Activated gamma-delta T cell treated with Interleukin-2 at 50 U/mL for 16 hours (primary cell): ENCODE data around the gene GPR171.
"Not testable (repeated sequence)": the region's sequence is repeated elsewhere in the genome, so short reads cannot be mapped to it uniquely, and the experiment has no call there.

Experiments used
- DNase-seq: peaks from one replicate; pipeline ENCODE4 v3.0.0-alpha.2; 2020

GPR171 gene

GRCh38 chr3:151203051-151203420 is at the start of gene GPR171:
TSS of gene GPR171 (minus strand) at chr3:151203216. CDS start at chr3:151199386, 3,830 bp downstream.
- peak; percentile 65 for DNase-seq

- DNase-seq = no peak
These were observed 45.8 kb upstream of the GPR171 start for GRCh38 chr3:151248772-151249337.

GRCh38 chr3:151242006-151242405 is 39.0 kb upstream of the GPR171 start:
- DNase-seq = not testable (repeated sequence)

GRCh38 chr3:151236736-151237135 is 33.7 kb upstream of the GPR171 start:
- no peak for DNase-seq

GRCh38 chr3:151236316-151236715 is 33.3 kb upstream of the GPR171 start:
- no peak for DNase-seq

GRCh38 chr3:151234825-151235224 is 31.8 kb upstream of the GPR171 start:
- no peak for DNase-seq

GRCh38 chr3:151232991-151233390 is 30.0 kb upstream of the GPR171 start:
- DNase-seq = no peak

GRCh38 chr3:151232403-151232802 is 29.4 kb upstream of the GPR171 start:
- DNase-seq = not testable (repeated sequence)

GRCh38 chr3:151230646-151231045 is 27.6 kb upstream of the GPR171 start:
- DNase-seq = no peak

GRCh38 chr3:151228666-151229040 is 25.6 kb upstream of the GPR171 start:
- DNase-seq = no peak

- peak; percentile 82 for DNase-seq
These were observed 25.0 kb upstream of the GPR171 start for GRCh38 chr3:151227807-151228665.

- DNase-seq = no peak
These were observed 24.3 kb upstream of the GPR171 start for GRCh38 chr3:151227266-151227806.

GRCh38 chr3:151226825-151227224 is 23.8 kb upstream of the GPR171 start:
- no peak for DNase-seq

- no peak for DNase-seq
These were observed 23.1 kb upstream of the GPR171 start for GRCh38 chr3:151226088-151226563.

- no peak for DNase-seq
These were observed 22.3 kb upstream of the GPR171 start for GRCh38 chr3:151225040-151225975.

- DNase-seq = no peak
These were observed 21.4 kb upstream of the GPR171 start for GRCh38 chr3:151224268-151224866.

- no peak for DNase-seq
These were observed 16.0 kb upstream of the GPR171 start for GRCh38 chr3:151219056-151219455.

- DNase-seq = no peak
These were observed 15.1 kb upstream of the GPR171 start for GRCh38 chr3:151218136-151218535.

GRCh38 chr3:151216641-151217607 is 13.9 kb upstream of the GPR171 start:
- DNase-seq = no peak

GRCh38 chr3:151214459-151214858 is 11.4 kb upstream of the GPR171 start:
- DNase-seq = no peak

- DNase-seq = no peak
These were observed 10.9 kb upstream of the GPR171 start for GRCh38 chr3:151213881-151214280.
